ENCODE results near the gene KIRREL3. TPM values are rescaled to one million over a fixed set of nuclear protein-coding genes. Genes with fewer than 3 reads are reported as not detected.

KIRREL3 gene
- total and polyA plus RNA-seq, 2 of the 4 experiments (the other 2 are of a cell fraction), result 10.9 to 15.9 TPM

DNA sequence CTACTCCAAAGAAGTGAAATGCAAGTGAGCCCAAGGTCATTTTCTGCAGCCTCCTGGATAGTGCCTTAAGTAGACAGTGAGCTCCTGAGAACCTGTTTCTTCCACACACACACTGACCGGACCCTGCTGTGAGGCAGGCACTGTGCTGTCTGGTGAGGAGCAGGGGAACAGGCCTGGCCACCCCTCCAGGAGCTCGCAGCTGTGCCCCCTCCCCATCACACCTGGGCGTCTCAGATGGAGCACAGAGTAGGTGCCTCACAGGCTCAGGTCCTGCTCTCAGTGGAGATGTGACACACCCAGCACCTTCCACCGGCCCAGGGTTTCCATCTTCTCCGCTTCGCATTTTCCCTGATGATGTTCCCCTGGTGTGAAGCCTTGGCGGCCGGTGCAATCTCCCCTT lies 470.2 kb downstream of the KIRREL3 start:
- DNase-seq (no peak), ATAC-seq (ENCODE audit: low read depth) (no peak)
- no peak overlapping the region for H3K14ac ChIP-seq (replicated peaks; ENCODE audit: low read depth, low read length)
- no peak overlapping the region for H4K8ac ChIP-seq (ENCODE audit: low read depth in 2 of 2, low read length in 2 of 2)
- H2BK20ac ChIP-seq (ENCODE audit: low read depth, low read length), result no peak overlapping the region
- in situ Hi-C loops (cut with MboI; ENCODE audit: low sequenced_read_pairs), result no loop called here
- no peaks in the 10 kb centered on the region for H4K20me1 ChIP-seq (ENCODE audit: insufficient read depth, low read length)
- dilution Hi-C loops (cut with HindIII; ENCODE audit: low sequenced_read_pairs, unreplicated experiment), result no loop called here
- no peak overlapping the region for H2BK120ac ChIP-seq (ENCODE audit: low read depth, low read length)
- H2BK15ac ChIP-seq (ENCODE audit: low read depth, low read length), result no peak overlapping the region
- H3K18ac ChIP-seq (ENCODE audit: low read depth, low read length), result no peak overlapping the region
- POLR2A ChIA-PET (ENCODE audit: unreplicated experiment), result no interaction called here
- CTCF ChIA-PET, result no interaction called here
- no peak overlapping the region for H3K27ac ChIP-seq (ENCODE audit: insufficient read depth, low read length)
- H2AFZ ChIP-seq (replicated peaks; ENCODE audit: low read length, poor library complexity), result no peak overlapping the region
- no peak overlapping the region for H3K9ac ChIP-seq (ENCODE audit: low read depth, low read length)
- no peak overlapping the region for H3K4me3 ChIP-seq (ENCODE audit: insufficient read depth, low read depth, low read length)
- no peak overlapping the region for H3K23ac ChIP-seq (ENCODE audit: low read depth, low read length)
- BruUV-seq (replicated peaks), result no TSS peak
- H2BK5ac ChIP-seq (ENCODE audit: low read depth, low read length, poor library complexity, severe bottlenecking), result no peak overlapping the region
- TF ChIP-seq, protein P1, sequence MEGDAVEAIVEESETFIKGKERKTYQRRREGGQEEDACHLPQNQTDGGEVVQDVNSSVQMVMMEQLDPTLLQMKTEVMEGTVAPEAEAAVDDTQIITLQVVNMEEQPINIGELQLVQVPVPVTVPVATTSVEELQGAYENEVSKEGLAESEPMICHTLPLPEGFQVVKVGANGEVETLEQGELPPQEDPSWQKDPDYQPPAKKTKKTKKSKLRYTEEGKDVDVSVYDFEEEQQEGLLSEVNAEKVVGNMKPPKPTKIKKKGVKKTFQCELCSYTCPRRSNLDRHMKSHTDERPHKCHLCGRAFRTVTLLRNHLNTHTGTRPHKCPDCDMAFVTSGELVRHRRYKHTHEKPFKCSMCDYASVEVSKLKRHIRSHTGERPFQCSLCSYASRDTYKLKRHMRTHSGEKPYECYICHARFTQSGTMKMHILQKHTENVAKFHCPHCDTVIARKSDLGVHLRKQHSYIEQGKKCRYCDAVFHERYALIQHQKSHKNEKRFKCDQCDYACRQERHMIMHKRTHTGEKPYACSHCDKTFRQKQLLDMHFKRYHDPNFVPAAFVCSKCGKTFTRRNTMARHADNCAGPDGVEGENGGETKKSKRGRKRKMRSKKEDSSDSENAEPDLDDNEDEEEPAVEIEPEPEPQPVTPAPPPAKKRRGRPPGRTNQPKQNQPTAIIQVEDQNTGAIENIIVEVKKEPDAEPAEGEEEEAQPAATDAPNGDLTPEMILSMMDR (conservative IDR thresholded peaks at IDR 0.05; ENCODE audit: low read depth, low read length), result no peak
- no peak for TF ChIP-seq CHD1 (IDR thresholded peaks at IDR 0.05; ENCODE audit: low read depth, low read length)
- no peak overlapping the region for H2AK5ac ChIP-seq (ENCODE audit: low read depth, low read length)
- no peak overlapping the region for H4K91ac ChIP-seq (ENCODE audit: insufficient read depth, low read depth, low read length)
- H3K79me1 ChIP-seq (ENCODE audit: low read depth in 1 of 2, low read length in 2 of 2), result no peaks in the 10 kb centered on the region
- no peaks in the 10 kb centered on the region; the same call in 1 of the 2 replicates for H3K9me1 ChIP-seq (ENCODE audit: insufficient read depth, low read length)
- H4K5ac ChIP-seq (ENCODE audit: low read depth, low read length), result no peak overlapping the region
- no peak overlapping the region for H3K4ac ChIP-seq (ENCODE audit: low read depth, low read length)
- intact Hi-C loops (cut with micrococcal nuclease), result no loop called here
- H3K56ac ChIP-seq (ENCODE audit: extremely low read depth, insufficient read depth, low read length), result no peak overlapping the region
- H2AK9ac ChIP-seq (replicated peaks; ENCODE audit: low read depth, low read length, poor library complexity), result no peak overlapping the region
- H3K9me3 ChIP-seq (ENCODE audit: control insufficient read depth, insufficient read depth, low read length), result no peaks in the 10 kb centered on the region
- no peaks in the 10 kb centered on the region for H3K36me3 ChIP-seq (ENCODE audit: control insufficient read depth, insufficient read depth, low read length)
- no peak overlapping the region for H3K4me2 ChIP-seq (ENCODE audit: low read depth, low read length)
- no peaks in the 10 kb centered on the region; the same call in 1 of the 2 replicates for H3K27me3 ChIP-seq (ENCODE audit: control insufficient read depth, insufficient read depth, low read length)
- WGBS, 2 experiments (ENCODE audit: extremely low coverage in 2 of 2, insufficient read length in 1 of 2), result 47% methylated on average over 2 of the region's 8 CpGs; no CpG with 5 or more reads in 1 of the 2 experiments
- H3K4me1 ChIP-seq (ENCODE audit: control insufficient read depth, insufficient read depth, low read length), result no peaks in the 10 kb centered on the region

All from IMR-90 (cell line).